SK-N-SH (cell line): Measurements from ENCODE around the gene ARID2.

Source experiments
- CHD2 ChIP-seq: fragments of 150-350 bp; IDR thresholded peaks from 2 replicates; pipeline ENCODE4 v1.6.1; 2018; ENCODE audit warnings: low read length; ENCODE audit not compliant: partially characterized antibody
- CTCF ChIP-seq: fragments of 200-600 bp; sonication (generic); IDR thresholded peaks from 2 replicates; pipeline ENCODE4 v1.6.1; 2017; ENCODE audit warnings: antibody characterized with exemption, mild to moderate bottlenecking, moderate library complexity
- EP300 ChIP-seq, 2 experiments: IDR thresholded peaks; 2 replicates each; pipeline versions ENCODE4 v1.4.0 to v1.6.1; 2012; ENCODE audit warnings: borderline replicate concordance in 1 of 2, low read depth in 1 of 2, low read length in 1 of 2
- FOXM1 ChIP-seq: IDR thresholded peaks from 2 replicates; pipeline ENCODE4 v1.4.0; 2012; ENCODE audit warnings: low read depth, mild to moderate bottlenecking
- JUND ChIP-seq: IDR thresholded peaks from 2 replicates; pipeline ENCODE4 v1.4.0; 2012
- POLR2AphosphoS5 ChIP-seq: IDR thresholded peaks from 2 replicates; pipeline ENCODE4 v1.6.1; 2012; ENCODE audit warnings: low read depth, low read length
- RAD21 ChIP-seq: IDR thresholded peaks from 2 replicates; pipeline ENCODE4 v1.6.1; 2012; ENCODE audit warnings: mild to moderate bottlenecking, low read length
- REST ChIP-seq: IDR thresholded peaks from 2 replicates; pipeline ENCODE4 v1.6.1; 2012; ENCODE audit warnings: mild to moderate bottlenecking, low read depth, low read length, moderate library complexity
- SIN3A ChIP-seq: IDR thresholded peaks from 2 replicates; pipeline ENCODE4 v1.6.1; 2012; ENCODE audit warnings: low read depth, mild to moderate bottlenecking, low read length, moderate library complexity, borderline replicate concordance
- TAF1 ChIP-seq: IDR thresholded peaks from 2 replicates; pipeline ENCODE4 v1.6.1; 2012; ENCODE audit warnings: low read depth, mild to moderate bottlenecking, low read length, moderate library complexity, borderline replicate concordance
- YY1 ChIP-seq: IDR thresholded peaks from 2 replicates; pipeline ENCODE4 v1.4.0; 2012; ENCODE audit warnings: low read depth, mild to moderate bottlenecking

- no peak for TF ChIP-seq JUND
- TF ChIP-seq CTCF = no peak
- TF ChIP-seq FOXM1 = no peak
- TF ChIP-seq RAD21 = no peak
- no peak for TF ChIP-seq TAF1
- no peak for TF ChIP-seq POLR2AphosphoS5
- no peak for TF ChIP-seq SIN3A
- no peak for TF ChIP-seq EP300 (IDR thresholded peaks at IDR 0.05; ENCODE audit: borderline replicate concordance in 1 of 2, low read depth in 1 of 2, low read length in 1 of 2)
- no peak for TF ChIP-seq YY1
- no peak for TF ChIP-seq REST
- no peak for TF ChIP-seq CHD2
These were observed 59.5 kb downstream of the ARID2 start for GRCh38 chr12:45789025-45789424.
